GM18951 (cell line): ENCODE measurements around the gene LYST.

ENCODE experiments used
- POLR2A ChIP-seq: IDR thresholded peaks from 4 replicates; pipeline ENCODE4 v1.6.1; 2011; ENCODE audit warnings: mild to moderate bottlenecking; ENCODE audit not compliant: insufficient read length, insufficient read depth; ENCODE audit errors: extremely low read depth
- in situ Hi-C: fragments of 300-500 bp; cut with MboI; formaldehyde crosslinking; loops from one replicate; pipeline ENCODE4 v1.12.0; 2022; ENCODE audit warnings: low sequenced_read_pairs, mixed read lengths, inconsistent platforms; ENCODE audit not compliant: unreplicated experiment

LYST gene

GRCh38 chr1:235739124-235739523 is 127.6 kb downstream of the LYST start:
- in situ Hi-C loops: no loop called here
- no peak for TF ChIP-seq POLR2A

GRCh38 chr1:235737751-235738150 is 129.0 kb downstream of the LYST start:
- in situ Hi-C loops: no loop called here
- no peak for TF ChIP-seq POLR2A

DNA sequence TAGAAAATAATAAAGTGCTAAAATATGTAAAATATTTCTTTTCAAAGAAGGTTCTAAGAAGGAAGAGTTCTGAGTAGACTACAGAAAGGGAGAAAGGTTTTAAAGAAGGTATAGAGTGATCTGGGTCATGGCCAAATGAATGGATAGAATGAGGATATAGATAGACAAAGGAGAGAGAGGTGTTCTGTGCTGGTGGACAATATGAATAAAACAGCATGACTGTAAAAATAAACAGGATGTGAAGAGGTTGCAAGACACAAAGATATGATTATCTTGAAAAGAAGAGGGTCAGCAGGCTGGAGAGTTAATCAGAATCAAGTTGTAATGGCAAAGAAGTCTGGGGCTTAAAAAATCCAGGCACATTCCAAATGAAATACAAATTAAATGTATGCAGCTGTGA is 130.4 kb downstream of the LYST start:
- no peak for TF ChIP-seq POLR2A
- in situ Hi-C loops: no loop called here

DNA sequence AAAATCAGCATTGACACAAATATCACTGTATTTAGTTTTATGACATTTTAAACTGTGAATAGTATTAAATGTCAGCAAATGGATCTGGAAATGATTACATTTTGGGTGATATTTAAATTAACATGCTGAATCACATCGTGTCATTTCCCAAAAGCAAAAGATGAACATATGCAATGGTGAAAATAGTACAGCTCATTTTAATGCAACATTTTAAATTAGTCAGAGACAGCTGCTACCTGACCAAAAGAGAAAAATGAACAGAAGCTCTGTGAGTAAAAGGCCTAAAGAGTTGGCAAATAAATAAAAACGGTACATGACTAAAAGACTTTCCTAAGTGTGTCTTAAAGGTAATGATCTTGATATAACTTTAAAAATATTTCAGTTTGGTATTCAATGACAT is 131.1 kb downstream of the LYST start:
- in situ Hi-C loops: no loop called here
- TF ChIP-seq POLR2A: no peak

DNA sequence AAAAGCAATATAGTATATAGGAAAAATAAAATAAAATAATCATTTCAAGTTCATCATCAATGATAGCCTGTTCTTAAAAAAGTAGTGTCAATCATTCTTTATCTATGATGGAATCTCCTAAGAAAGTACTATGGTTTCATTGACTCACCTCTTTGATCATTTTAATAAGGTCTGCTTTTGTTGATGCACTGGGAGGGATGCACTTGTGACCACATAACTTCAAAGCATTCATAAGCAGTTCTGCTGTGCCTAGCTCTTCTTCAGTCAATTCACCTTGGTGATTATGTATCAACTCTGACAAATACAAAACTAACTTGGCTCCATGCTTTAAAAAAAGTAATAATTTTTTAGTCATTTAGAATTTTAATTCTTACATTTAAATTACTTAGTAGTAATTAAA is 132.4 kb downstream of the LYST start:
- in situ Hi-C loops: no loop called here
- no peak for TF ChIP-seq POLR2A

- TF ChIP-seq POLR2A: no peak
Observed at GRCh38 chr1:235730007-235730406, 136.7 kb downstream of the LYST start.

DNA sequence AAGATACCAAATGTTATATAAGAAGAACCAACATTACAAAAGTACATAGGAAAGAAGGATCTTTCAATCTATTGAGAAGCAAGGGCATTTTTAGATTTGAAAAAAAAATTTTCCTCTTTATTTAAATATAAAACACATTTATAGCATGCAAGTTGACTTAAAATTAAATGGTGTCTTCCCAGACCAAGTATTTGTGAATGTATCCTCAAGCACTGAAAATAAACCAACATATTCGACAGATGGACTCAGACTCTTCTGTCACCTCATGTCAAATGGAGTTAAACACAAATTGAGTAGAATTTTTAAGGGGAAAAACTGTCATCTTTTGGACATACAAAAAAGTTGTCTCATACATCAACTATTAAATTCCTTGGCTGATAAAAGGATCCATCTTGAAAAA is 140.1 kb downstream of the LYST start:
- in situ Hi-C loops: no loop called here
- no peak for TF ChIP-seq POLR2A

More at GRCh38 chr1:235730007-235730406, 136.7 kb downstream of the LYST start:
- in situ Hi-C loops: no loop called here

- no peak for TF ChIP-seq POLR2A
- in situ Hi-C loops: no loop called here
Observed at GRCh38 chr1:235725434-235725833, 141.3 kb downstream of the LYST start.

DNA sequence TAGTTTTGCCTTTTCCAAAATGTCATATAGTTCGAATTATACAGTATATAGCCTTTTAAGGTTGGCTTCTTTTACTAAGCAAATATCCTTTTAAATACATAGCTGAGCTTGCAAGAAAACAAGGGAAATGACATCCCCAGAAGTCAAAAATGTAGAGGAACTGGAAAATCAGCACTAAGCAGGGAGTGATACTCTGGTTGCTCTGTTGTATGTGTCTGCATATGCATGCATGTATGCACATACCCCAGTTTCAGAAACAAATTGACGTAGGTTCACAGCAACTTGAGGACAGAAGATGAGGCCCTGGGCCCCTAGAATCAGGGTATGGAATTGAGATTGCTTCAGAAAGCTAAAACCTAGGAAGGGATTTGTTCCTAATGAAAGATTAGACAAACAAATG is 142.0 kb downstream of the LYST start:
- in situ Hi-C loops: no loop called here
- TF ChIP-seq POLR2A: no peak

DNA sequence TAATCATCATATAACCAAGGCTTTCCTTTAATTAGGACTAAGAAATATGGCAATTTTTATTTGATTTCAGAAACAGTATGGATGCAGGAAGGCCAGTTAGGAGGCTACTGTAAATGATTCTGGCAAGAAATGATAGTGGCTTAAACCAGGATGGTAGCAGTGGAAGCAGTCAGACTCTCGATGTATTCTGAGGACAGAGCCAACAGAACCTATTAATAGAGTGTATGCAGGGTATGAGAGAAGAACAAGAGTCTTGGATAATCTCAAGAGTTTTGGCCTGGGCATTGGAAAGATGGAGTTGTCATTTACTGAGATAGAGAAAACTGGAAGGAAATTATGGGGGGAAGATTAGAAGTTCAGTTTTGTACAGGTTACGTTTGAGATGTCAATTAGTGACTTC is 143.8 kb downstream of the LYST start:
- in situ Hi-C loops: no loop called here
- no peak for TF ChIP-seq POLR2A

DNA sequence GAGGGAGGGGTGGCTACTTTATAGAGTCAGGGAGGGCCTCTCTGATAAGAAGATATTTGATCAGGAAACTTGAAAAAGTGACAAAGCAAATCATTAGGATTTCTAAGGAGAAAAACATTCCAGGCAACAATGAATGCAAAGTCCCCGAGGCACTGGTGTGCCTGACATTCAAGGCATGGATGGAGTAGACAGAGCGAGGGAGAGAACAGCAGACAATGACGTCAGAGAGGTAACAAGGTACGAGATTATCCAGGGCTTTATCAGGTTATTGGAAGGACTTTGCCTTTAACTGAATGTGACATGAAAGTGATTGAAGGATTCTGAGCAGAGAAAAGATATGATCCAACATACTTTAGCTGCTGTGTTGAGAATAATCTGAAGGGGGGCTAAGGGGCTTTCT is 144.7 kb downstream of the LYST start:
- in situ Hi-C loops: no loop called here

GRCh38 chr1:235720544-235720943 is 146.2 kb downstream of the LYST start:
- in situ Hi-C loops: no loop called here
- no peak for TF ChIP-seq POLR2A

More for the DNA sequence above, 144.7 kb downstream of the LYST start:
- no peak for TF ChIP-seq POLR2A

- in situ Hi-C loops: no loop called here
- TF ChIP-seq POLR2A: no peak
Observed at GRCh38 chr1:235714205-235714897, 152.4 kb downstream of the LYST start.

DNA sequence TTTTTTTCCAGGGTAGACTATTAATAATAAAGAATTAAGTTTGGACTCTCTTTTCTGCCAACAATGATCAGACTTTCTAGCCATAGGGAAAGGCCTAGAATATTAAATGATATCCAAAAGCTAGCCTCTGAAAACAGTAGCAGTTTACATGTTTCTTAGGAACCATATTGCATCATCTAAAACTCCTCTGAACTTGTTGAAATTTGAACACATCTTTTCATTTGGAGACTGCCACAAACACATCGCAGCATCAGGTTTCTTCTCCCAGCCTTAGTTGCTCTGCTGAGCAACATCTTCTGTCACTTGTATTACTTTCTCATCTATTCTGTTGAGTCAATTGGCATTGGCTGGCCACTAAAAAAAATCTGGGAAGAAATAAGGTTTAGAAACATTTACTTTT is 153.9 kb downstream of the LYST start:
- in situ Hi-C loops: no loop called here
- TF ChIP-seq POLR2A: no peak

DNA sequence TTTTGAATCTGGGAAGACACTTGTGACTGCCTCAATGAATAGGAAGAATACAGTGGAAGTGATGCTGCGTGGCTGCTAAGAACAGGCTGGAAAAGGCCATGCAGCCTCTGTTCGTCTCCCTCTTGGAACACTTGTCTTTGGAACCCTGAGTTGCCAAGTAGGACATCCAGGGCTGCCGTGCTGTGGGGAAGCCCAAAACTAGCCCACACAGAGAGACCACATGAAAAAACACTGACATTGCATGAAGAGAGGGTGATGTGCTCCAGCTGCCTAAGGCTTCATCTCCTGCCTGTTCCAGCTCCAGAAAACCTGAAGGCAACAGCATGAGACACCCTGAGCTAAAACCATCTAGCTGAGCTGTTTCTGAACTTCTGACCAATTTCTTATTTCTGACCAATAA is 156.0 kb downstream of the LYST start:
- in situ Hi-C loops: no loop called here
- no peak for TF ChIP-seq POLR2A

GRCh38 chr1:235709018-235709417 is 157.7 kb downstream of the LYST start:
- in situ Hi-C loops: no loop called here
- no peak for TF ChIP-seq POLR2A
